GM23338 (cell line): ENCODE measurements around the gene UBE2R2. TPM values are rescaled to one million over a fixed set of nuclear protein-coding genes. Genes with fewer than 3 reads are reported as not detected.
A peak's percentile ranks its signal among the peaks of the same experiment; 100 is the strongest.

Experiments used
- ATAC-seq: fragments of 200-7000 bp; cut with Tn5 transposase; 3 replicates; pipeline ENCODE4 v1.9.1; 2020
- DNase-seq: peaks from one replicate; pipeline ENCODE4 v3.0.0-alpha.2; 2015; ENCODE audit warnings: low spot score
- H2AFZ ChIP-seq: fragments of 200-600 bp; sonication (generic); 2 replicates; pipeline ENCODE4 v1.8.0; 2016; ENCODE audit warnings: antibody characterized with exemption, mild to moderate bottlenecking, moderate library complexity
- H3F3A ChIP-seq: fragments of 200-600 bp; sonication (generic); replicated peaks from 2 replicates; pipeline ENCODE4 v1.8.0; 2017; ENCODE audit warnings: antibody characterized with exemption, mixed run types, low read depth
- H3K27ac ChIP-seq: fragments of 200-600 bp; sonication (generic); 2 replicates; pipeline ENCODE4 v1.6.1; 2016; ENCODE audit warnings: low read depth
- H3K27me3 ChIP-seq: fragments of 200-600 bp; sonication (generic); 2 replicates; pipeline ENCODE4 v1.8.0; 2016; ENCODE audit warnings: mild to moderate bottlenecking, mixed run types, moderate library complexity; ENCODE audit not compliant: insufficient read depth
- H3K36me3 ChIP-seq: fragments of 200-600 bp; sonication (generic); 2 replicates; pipeline ENCODE4 v1.8.0; 2016; ENCODE audit warnings: mild to moderate bottlenecking; ENCODE audit not compliant: insufficient read depth
- H3K4me1 ChIP-seq: fragments of 200-600 bp; sonication (generic); 2 replicates; pipeline ENCODE4 v1.8.0; 2016; ENCODE audit warnings: mild to moderate bottlenecking, moderate library complexity; ENCODE audit not compliant: insufficient read depth
- H3K4me2 ChIP-seq: fragments of 200-600 bp; sonication (generic); 2 replicates; pipeline ENCODE4 v1.7.1; 2017; ENCODE audit warnings: mixed run types
- H3K4me3 ChIP-seq: fragments of 200-600 bp; sonication (generic); 2 replicates; pipeline ENCODE4 v1.6.1; 2016; ENCODE audit warnings: mixed run types
- H3K79me2 ChIP-seq: fragments of 200-600 bp; sonication (generic); replicated peaks from 2 replicates; pipeline ENCODE4 v1.8.0; 2017; ENCODE audit warnings: mild to moderate bottlenecking; ENCODE audit not compliant: insufficient read depth
- H3K9me2 ChIP-seq: fragments of 200-600 bp; sonication (generic); 2 replicates; pipeline ENCODE4 v1.8.0; 2017; ENCODE audit not compliant: insufficient read depth
- H4K20me1 ChIP-seq: fragments of 200-600 bp; sonication (generic); replicated peaks from 2 replicates; pipeline ENCODE4 v1.8.0; 2017; ENCODE audit warnings: mild to moderate bottlenecking; ENCODE audit not compliant: insufficient read depth
- H3K27ac Mint-ChIP-seq: 2 replicates; pipeline ENCODE4 v1.8.0; 2020; ENCODE audit warnings: inconsistent platforms, mild to moderate bottlenecking, moderate library complexity, mixed read lengths
- H3K27me3 Mint-ChIP-seq: 3 replicates; pipeline ENCODE4 v1.8.0; 2022; ENCODE audit warnings: low read depth, mild to moderate bottlenecking, moderate library complexity, mixed read lengths, inconsistent platforms; ENCODE audit not compliant: insufficient read depth, poor library complexity
- H3K36me3 Mint-ChIP-seq: 3 replicates; pipeline ENCODE4 v1.8.0; 2021; ENCODE audit warnings: low read depth, mild to moderate bottlenecking, inconsistent platforms, moderate library complexity, mixed read lengths
- H3K4me1 Mint-ChIP-seq: 3 replicates; pipeline ENCODE4 v1.8.0; 2020; ENCODE audit warnings: mild to moderate bottlenecking, inconsistent platforms, mixed read lengths
- H3K4me3 Mint-ChIP-seq: 3 replicates; pipeline ENCODE4 v1.8.0; 2021; ENCODE audit warnings: moderate library complexity, mild to moderate bottlenecking, inconsistent platforms, mixed read lengths
- H3K9me3 Mint-ChIP-seq: 3 replicates; pipeline ENCODE4 v1.8.0; 2020; ENCODE audit warnings: moderate library complexity, mild to moderate bottlenecking, inconsistent platforms, mixed read lengths
- CREB1 ChIP-seq: fragments of 250-450 bp; sonication (Bioruptor Pico); IDR thresholded peaks from 2 replicates; pipeline ENCODE4 v1.5.0; 2020; ENCODE audit warnings: low read depth, mild to moderate bottlenecking, moderate library complexity
- CTCF ChIP-seq, 2 experiments: fragments of 200-600 bp in 1 of 2; sonication (generic) in 1 of 2; conservative IDR thresholded peaks; 2 replicates each; pipeline versions ENCODE4 v1.5.1 to v1.6.1; 2016 to 2017; ENCODE audit warnings: antibody characterized with exemption in 2 of 2, low read depth in 2 of 2, mild to moderate bottlenecking in 2 of 2, moderate library complexity in 1 of 2
- EZH2 ChIP-seq: fragments of 200-600 bp; sonication (generic); IDR thresholded peaks from one replicate; pipeline ENCODE4 v1.8.0; 2017; ENCODE audit warnings: antibody characterized with exemption, mild to moderate bottlenecking, low read depth; ENCODE audit not compliant: unreplicated experiment
- EZH2phosphoT487 ChIP-seq: fragments of 200-600 bp; sonication (generic); IDR thresholded peaks from one replicate; pipeline ENCODE4 v1.8.1; 2018; ENCODE audit warnings: antibody characterized with exemption; ENCODE audit not compliant: unreplicated experiment
- JUNB ChIP-seq: IDR thresholded peaks from one replicate; pipeline ENCODE4 v1.6.1; 2016; ENCODE audit warnings: antibody characterized with exemption; ENCODE audit not compliant: unreplicated experiment
- NANOG ChIP-seq: IDR thresholded peaks from 2 replicates; pipeline ENCODE4 v1.6.1; 2016; ENCODE audit warnings: antibody characterized with exemption, borderline replicate concordance
- POLR2AphosphoS5 ChIP-seq: IDR thresholded peaks from 2 replicates; pipeline ENCODE4 v1.6.1; 2016; ENCODE audit warnings: antibody characterized with exemption, low read depth
- REST ChIP-seq: IDR thresholded peaks from one replicate; pipeline ENCODE4 v1.6.1; 2018; ENCODE audit warnings: antibody characterized with exemption; ENCODE audit not compliant: unreplicated experiment
- STAT1 ChIP-seq: IDR thresholded peaks from one replicate; pipeline ENCODE4 v1.6.1; 2016; ENCODE audit warnings: antibody characterized with exemption; ENCODE audit not compliant: unreplicated experiment
- ZNF114 ChIP-seq: fragments of 250-450 bp; sonication (Bioruptor Pico); IDR thresholded peaks from 2 replicates; pipeline ENCODE4 v1.5.0; 2020; ENCODE audit warnings: mild to moderate bottlenecking, moderate library complexity
- ZNF331 ChIP-seq: fragments of 250-450 bp; sonication (Bioruptor Pico); IDR thresholded peaks from 2 replicates; pipeline ENCODE4 v1.5.0; 2020; ENCODE audit warnings: low read depth, mild to moderate bottlenecking, moderate library complexity
- polyA plus RNA-seq: library from polyadenylated mRNA; unstranded; fragments of >200 nt; fragmentation: Nextera tagmentation; extraction: Ambion mirVana; gene quantifications from 2 replicates; pipeline ENCODE4 v1.2.1, GENCODE V29; 2016
- total RNA-seq: library from RNA; depleted of rRNA; stranded (reverse); fragments of >200 nt; shearing (Covaris generic); gene quantifications from 2 replicates; pipeline ENCODE4 v1.2.3, GENCODE V29; 2014
- TF ChIP-seq, protein P1 (sequence below): IDR thresholded peaks from 2 replicates; pipeline ENCODE4 v1.6.1; 2016; ENCODE audit warnings: antibody characterized with exemption
- TF ChIP-seq, protein P2 (sequence below): fragments of 250-450 bp; sonication (Bioruptor Pico); IDR thresholded peaks from 2 replicates; pipeline ENCODE4 v1.5.0; 2020; ENCODE audit warnings: mild to moderate bottlenecking, moderate library complexity

Gene UBE2R2
- total and polyA plus RNA-seq, 2 experiments from 2014 or later: 23.4 to 32.5 TPM

GRCh38 chr9:33880211-33881089 lies 63.5 kb downstream of the UBE2R2 start:
- H3K4me3 Mint-ChIP-seq: no peak overlapping the region
- peaks cover 23% of the 10 kb centered on the region for H3K4me1 Mint-ChIP-seq
- DNase-seq (peak; percentile 58), ATAC-seq (peak; percentile 83)
- H3K36me3 Mint-ChIP-seq: no peaks in the 10 kb centered on the region
- Histone ChIP-seq H3K4me1 (peaks cover 17% of the 10 kb centered on the region; the same call in 1 of the 2 replicates), H4K20me1 (peaks cover 56% of the 10 kb centered on the region), H3K4me2 (no peak overlapping the region), H2AFZ (no peak overlapping the region), H3K4me3 (no peak overlapping the region), H3K9me2 (no peaks in the 10 kb centered on the region), H3K27ac (no peak overlapping the region), H3K36me3 (no peaks in the 10 kb centered on the region), H3F3A (no peaks in the 10 kb centered on the region), H3K27me3 (no peaks in the 10 kb centered on the region), H3K79me2 (peaks cover 99% of the 10 kb centered on the region)
- TF ChIP-seq CREB1 (CRISPR knock-in tag): no peak
- TF ChIP-seq ZNF331: no peak
- no peak for TF ChIP-seq NANOG
- TF ChIP-seq REST: no peak
- TF ChIP-seq, protein P1, sequence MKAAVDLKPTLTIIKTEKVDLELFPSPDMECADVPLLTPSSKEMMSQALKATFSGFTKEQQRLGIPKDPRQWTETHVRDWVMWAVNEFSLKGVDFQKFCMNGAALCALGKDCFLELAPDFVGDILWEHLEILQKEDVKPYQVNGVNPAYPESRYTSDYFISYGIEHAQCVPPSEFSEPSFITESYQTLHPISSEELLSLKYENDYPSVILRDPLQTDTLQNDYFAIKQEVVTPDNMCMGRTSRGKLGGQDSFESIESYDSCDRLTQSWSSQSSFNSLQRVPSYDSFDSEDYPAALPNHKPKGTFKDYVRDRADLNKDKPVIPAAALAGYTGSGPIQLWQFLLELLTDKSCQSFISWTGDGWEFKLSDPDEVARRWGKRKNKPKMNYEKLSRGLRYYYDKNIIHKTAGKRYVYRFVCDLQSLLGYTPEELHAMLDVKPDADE: no peak
- TF ChIP-seq, protein P2, sequence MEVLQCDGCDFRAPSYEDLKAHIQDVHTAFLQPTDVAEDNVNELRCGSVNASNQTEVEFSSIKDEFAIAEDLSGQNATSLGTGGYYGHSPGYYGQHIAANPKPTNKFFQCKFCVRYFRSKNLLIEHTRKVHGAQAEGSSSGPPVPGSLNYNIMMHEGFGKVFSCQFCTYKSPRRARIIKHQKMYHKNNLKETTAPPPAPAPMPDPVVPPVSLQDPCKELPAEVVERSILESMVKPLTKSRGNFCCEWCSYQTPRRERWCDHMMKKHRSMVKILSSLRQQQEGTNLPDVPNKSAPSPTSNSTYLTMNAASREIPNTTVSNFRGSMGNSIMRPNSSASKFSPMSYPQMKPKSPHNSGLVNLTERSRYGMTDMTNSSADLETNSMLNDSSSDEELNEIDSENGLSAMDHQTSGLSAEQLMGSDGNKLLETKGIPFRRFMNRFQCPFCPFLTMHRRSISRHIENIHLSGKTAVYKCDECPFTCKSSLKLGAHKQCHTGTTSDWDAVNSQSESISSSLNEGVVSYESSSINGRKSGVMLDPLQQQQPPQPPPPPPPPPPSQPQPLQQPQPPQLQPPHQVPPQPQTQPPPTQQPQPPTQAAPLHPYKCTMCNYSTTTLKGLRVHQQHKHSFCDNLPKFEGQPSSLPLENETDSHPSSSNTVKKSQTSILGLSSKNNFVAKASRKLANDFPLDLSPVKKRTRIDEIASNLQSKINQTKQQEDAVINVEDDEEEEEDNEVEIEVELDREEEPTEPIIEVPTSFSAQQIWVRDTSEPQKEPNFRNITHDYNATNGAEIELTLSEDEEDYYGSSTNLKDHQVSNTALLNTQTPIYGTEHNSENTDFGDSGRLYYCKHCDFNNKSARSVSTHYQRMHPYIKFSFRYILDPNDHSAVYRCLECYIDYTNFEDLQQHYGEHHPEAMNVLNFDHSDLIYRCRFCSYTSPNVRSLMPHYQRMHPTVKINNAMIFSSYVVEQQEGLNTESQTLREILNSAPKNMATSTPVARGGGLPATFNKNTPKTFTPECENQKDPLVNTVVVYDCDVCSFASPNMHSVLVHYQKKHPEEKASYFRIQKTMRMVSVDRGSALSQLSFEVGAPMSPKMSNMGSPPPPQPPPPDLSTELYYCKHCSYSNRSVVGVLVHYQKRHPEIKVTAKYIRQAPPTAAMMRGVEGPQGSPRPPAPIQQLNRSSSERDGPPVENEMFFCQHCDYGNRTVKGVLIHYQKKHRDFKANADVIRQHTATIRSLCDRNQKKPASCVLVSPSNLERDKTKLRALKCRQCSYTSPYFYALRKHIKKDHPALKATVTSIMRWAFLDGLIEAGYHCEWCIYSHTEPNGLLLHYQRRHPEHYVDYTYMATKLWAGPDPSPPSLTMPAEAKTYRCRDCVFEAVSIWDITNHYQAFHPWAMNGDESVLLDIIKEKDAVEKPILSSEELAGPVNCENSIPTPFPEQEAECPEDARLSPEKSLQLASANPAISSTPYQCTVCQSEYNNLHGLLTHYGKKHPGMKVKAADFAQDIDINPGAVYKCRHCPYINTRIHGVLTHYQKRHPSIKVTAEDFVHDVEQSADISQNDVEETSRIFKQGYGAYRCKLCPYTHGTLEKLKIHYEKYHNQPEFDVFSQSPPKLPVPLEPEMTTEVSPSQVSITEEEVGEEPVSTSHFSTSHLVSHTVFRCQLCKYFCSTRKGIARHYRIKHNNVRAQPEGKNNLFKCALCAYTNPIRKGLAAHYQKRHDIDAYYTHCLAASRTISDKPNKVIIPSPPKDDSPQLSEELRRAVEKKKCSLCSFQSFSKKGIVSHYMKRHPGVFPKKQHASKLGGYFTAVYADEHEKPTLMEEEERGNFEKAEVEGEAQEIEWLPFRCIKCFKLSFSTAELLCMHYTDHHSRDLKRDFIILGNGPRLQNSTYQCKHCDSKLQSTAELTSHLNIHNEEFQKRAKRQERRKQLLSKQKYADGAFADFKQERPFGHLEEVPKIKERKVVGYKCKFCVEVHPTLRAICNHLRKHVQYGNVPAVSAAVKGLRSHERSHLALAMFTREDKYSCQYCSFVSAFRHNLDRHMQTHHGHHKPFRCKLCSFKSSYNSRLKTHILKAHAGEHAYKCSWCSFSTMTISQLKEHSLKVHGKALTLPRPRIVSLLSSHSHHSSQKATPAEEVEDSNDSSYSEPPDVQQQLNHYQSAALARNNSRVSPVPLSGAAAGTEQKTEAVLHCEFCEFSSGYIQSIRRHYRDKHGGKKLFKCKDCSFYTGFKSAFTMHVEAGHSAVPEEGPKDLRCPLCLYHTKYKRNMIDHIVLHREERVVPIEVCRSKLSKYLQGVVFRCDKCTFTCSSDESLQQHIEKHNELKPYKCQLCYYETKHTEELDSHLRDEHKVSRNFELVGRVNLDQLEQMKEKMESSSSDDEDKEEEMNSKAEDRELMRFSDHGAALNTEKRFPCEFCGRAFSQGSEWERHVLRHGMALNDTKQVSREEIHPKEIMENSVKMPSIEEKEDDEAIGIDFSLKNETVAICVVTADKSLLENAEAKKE (CRISPR knock-in tag): no peak
- no peak for TF ChIP-seq POLR2AphosphoS5
- no peak for TF ChIP-seq STAT1
- TF ChIP-seq ZNF114 (CRISPR knock-in tag): no peak
- no peak for TF ChIP-seq JUNB
- no peak for TF ChIP-seq EZH2phosphoT487
- TF ChIP-seq EZH2: no peak
- no peak for TF ChIP-seq CTCF (conservative IDR thresholded peaks at IDR 0.05; ENCODE audit: low read depth in 2 of 2)
- H3K27ac Mint-ChIP-seq: no peak overlapping the region
- H3K9me3 Mint-ChIP-seq: no peaks in the 10 kb centered on the region
- H3K27me3 Mint-ChIP-seq: peaks cover 6% of the 10 kb centered on the region
